RPMI7951 (cell line): Measurements from ENCODE around the gene GALNTL6. TPM values are rescaled to one million over a fixed set of nuclear protein-coding genes. Genes with fewer than 3 reads are reported as not detected.

ENCODE experiments used
- DNase-seq: peaks from one replicate; pipeline ENCODE4 v3.0.0-alpha.2; 2012; ENCODE audit warnings: low read depth
- total RNA-seq: library from RNA; depleted of rRNA; stranded (reverse); fragments of >200 nt; shearing (Covaris generic); gene quantifications from 2 replicates; pipeline ENCODE4 v1.2.3, GENCODE V29; 2014

Gene GALNTL6
- total RNA-seq, 1 experiment from 2014 or later: not detected

DNA sequence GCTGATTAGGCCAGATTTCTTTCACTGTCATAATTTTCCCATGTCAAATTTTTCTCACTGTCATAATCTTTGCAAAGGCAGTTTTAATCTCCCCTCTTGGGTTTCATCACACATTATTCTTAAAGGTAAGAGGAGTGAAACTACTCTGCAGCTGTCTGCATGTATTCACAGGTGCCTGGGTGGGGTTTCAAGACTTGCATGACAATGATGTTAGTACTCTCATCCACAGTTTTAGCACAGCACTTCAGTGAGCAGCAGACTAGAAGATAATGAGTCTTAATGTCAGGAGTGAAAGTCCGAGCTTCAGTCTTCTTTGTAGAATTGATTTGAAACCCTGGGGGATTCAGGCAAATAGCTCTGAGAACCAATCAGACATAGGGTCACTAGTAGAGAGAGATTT, 1172.9 kb downstream of the GALNTL6 start:
- no peak for DNase-seq

DNA sequence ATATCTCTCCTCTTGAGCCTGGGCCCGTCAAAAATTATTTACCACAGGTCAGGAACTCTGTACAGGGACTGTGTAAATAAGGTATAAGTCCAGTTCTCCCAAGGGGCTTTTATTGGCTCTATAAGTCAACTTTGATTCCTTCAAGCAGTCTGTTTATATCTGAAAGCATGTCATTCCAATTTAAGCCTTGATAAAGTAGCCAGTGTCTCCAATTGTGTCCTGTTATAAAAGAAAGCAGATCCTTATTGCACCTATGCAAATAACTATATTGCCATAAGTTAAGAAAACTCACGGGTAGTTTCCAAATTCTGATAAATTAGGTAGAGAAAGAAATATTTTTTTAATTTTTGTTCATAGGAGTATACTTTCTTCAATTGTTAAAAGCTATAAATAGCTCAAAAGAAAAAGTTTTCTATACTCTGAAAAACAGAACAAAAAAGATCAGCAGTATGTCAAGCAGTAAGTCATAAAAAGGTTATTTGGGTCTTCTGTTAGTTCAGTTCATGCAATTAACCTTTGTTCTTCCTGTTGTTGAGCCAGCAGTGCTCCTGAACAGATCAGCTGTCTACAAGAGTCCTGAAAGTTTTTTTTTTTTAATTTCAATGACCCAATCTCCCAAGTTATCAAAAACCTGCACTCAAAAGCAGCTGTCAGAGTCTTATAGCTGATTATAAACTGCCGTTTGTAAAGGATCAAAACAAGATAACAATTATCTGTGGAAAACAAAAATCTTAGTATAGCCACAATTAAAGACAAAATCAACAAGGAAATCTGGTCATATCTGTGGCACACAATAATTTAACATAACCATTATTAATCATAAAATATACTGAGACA, 1177.0 kb downstream of the GALNTL6 start:
- no peak for DNase-seq

GRCh38 chr4:172992648-172993378, 1179.6 kb downstream of the GALNTL6 start:
- no peak for DNase-seq

DNA sequence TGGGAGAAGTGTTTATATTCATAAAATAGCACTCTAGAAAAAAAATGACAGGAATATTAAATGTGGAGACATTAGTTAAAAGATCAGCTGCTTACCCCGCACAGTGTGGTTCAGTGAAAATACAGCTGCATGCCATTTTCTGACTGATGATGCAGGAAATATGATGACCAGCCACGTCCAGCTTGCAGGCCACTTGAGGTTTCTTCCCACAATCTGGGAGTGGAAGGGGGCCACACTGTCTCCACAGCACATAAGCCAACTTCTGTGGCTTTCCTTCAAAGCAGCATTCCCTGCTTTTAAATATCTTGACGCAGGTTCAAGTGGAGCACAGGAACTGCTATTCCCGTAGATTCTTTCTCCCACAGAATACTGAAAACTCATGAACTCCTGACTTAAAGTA, 1182.0 kb downstream of the GALNTL6 start:
- no peak for DNase-seq

GRCh38 chr4:172995704-172996103, 1182.5 kb downstream of the GALNTL6 start:
- DNase-seq: no peak

DNA sequence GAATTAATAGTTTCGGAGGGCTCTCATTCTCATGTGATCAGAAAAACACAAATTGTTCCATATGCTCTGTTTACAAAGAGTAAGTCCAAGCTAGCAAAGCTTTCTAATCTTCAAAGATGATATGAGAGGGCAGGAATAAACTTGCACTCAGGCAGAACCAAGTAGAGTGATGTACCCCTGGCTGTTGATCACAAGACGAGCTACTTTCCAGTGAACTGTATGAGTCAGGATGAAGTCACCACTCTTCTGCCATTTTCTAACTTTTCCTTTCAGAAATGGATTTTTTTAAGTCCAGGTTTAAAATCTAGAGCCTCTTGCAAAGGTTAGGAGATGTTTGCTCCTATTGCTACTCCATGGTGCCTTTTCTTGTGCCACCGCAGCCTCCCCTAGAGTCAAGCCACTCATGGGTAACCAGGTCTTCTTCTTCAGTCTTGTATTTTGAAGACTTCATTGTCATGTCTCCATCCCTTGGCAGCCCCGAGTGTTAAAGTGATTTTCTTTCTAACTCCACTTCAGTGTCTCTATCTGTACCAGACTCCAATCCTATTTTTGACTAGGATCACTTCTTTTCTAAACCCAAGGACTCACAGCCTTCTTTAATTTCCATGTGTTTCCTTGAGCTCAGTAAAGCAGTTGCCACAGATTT, 1183.5 kb downstream of the GALNTL6 start:
- peak; percentile 62 for DNase-seq

DNA sequence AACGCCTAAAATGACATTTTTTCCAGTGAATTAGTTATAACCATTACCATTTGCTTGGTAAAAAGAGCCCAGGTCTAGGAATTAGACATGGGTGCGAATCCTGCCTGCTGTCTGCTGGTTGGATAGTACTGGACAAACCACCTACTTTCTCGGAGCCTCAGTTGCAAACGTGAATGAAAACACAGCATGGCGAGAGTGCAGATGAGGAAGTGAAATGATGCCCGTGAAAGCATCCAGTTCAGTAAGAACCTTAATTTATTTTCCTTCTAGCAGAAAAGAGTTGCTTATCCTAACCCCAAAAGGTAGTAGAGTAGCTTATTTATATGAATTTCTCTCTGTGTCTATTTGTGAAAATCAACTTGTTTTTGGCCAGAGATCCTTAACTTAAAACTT, 1184.0 kb downstream of the GALNTL6 start:
- DNase-seq: no peak

DNA sequence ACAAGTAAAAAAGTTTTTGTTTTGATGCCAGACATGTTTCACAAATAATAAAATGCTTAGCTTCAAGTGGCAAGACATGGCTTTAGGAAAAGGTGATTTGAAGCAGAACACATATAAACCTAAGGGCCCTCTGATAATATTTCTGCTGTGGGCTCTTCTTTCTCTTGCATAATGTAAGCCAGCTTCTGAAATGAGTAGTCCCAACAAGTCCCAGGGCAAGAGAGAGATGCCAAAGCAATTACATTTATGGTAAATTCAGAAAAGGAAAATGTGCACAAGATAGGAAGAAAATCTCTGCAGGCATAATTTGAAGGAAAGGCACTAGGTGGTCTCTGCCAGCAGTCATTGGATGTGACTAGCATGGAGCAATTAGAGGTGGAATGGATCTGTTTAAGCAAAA, 1184.7 kb downstream of the GALNTL6 start:
- no peak for DNase-seq

DNA sequence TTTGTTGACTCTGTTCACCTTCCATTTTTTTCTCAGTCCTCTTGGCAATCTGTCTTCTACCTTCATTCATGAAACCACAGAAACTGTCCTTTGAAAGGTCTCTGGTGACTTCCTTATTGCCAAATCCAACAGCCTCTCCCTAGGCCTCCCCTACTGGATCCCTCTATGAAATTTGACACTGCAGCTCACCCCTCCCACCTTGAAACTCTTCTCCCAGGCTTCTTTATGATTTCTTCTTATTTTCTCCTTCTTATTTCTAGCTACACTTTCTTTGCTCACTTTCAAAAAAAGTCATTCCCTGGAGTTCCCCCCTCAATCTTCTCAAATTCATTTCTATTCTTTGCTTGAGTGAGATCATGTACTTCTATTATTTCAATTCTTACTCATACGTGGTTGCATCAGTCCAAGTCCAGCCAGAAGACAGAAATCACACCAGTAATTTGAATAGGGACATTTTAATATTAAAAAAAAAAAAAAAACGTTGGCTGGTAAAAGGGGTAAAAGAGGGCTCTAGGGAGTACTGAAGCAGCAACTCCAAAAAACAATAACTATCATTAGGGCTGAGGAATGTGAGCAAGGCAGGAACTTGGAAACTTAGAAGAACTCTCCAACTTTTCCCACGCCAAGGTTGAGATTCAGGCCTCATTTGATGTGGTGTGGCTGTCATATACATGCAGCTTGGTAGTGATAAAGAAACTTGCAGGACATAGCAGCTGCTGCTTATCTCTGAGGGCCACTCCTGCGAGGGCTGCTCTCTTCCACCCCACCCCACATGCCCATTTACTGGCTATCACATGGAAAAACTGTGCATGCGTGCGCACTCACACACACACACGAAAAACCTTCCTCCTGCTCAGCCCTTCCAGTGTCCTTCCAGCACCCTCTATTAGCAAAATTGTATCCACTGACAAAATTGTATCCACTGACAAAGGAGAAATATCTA, 1185.6 kb downstream of the GALNTL6 start:
- DNase-seq: peak; percentile 17

- no peak for DNase-seq
Observed at GRCh38 chr4:173001571-173001970, 1188.4 kb downstream of the GALNTL6 start.

- DNase-seq: no peak
Observed at GRCh38 chr4:173002830-173003561, 1189.8 kb downstream of the GALNTL6 start.

- no peak for DNase-seq
Observed at GRCh38 chr4:173005912-173006633, 1192.9 kb downstream of the GALNTL6 start.

DNA sequence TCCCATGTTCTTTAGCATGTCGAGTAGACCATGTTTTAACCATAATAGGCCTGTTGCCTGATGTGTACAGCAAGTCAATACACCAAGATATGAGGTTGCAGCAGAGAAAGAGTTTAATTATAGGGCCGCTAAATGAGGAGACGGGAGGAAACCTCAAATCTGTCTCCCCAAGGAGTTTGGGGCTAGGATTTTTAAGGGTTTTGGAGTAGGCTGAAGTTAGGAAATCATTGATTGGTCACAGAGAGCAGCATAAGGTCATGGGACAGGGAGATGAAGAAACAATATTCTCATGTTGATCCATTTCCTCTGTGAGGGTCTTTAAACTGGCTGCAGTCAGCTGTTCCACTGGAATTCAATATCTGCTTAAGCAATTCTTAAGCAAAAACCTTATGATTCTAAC, 1195.2 kb downstream of the GALNTL6 start:
- DNase-seq: no peak

DNA sequence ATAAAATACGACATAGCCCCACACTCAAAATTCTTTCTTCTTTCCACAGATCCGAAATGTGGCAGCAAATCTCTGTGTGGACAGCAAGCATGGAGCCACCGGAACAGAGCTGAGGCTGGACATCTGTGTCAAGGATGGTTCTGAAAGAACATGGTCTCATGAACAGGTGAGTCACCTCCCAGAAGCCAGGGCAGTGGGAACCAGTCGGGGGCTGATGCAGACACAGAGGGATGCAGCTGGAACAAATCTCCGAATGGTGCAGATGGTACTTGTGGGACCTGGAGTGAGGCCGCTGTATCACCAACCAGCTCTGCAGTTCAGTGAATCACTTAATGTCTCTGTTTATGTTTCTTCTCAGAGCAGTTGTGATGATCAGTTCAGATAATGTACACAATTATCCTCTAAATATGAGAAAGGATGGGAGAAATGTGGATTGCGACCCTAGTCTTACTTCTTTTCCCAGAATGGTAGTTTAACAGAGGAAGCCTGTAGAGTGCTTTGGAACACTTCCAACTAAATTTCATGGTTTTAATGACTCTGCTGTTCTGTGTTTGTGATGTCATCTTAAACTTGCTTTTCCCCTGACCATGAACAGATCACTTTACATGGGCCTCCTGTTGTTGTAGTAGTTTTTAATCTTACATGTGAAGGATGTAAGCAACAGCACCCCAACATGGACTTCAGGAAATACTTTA, 1196.1 kb downstream of the GALNTL6 start:
- DNase-seq: peak; percentile 24

DNA sequence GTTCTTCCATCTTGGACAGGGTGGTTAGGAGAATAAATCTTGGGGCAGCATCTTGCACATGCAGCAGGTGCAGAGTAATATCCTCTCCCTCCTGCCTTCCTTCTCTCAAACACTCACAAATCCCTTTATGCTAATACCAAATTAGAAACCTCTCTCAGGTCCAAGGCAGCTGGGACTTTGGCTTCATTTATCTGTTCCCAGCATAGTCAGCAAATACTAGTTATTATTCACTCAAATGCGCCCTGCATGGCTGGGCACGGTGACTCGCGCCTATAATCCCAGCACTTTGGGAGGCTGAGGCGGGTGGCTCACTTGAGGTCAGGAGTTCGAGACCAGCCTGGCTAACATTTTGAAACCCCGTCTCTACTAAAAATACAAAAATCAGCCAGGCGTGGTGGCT, 1199.4 kb downstream of the GALNTL6 start:
- no peak for DNase-seq

GRCh38 chr4:173013232-173013930, 1200.2 kb downstream of the GALNTL6 start:
- DNase-seq: peak; percentile 28

GRCh38 chr4:173014113-173014558, 1200.9 kb downstream of the GALNTL6 start:
- DNase-seq: peak; percentile 47

- no peak for DNase-seq
Observed at GRCh38 chr4:173014836-173015235, 1201.6 kb downstream of the GALNTL6 start.

DNA sequence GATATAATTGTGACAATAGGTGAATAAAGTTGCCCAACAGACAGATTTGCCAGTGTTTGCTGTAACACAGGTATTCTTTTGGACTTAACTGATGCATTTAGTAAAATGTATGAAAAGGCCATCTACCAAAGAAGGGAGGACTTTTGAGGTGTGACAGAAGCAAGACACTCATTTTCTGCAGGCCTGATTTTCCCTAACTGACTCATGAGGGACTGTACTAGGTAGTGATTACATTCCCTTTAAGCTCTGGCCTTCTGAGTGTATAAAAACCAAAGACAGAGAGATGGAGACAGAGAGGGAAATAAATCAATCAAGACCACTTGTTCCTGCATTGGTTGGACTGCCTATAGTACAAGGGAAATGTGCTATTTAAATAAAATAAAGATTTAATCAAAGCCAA, 1204.6 kb downstream of the GALNTL6 start:
- no peak for DNase-seq
